ENCODE measurements around the gene GRAPL.
"Not testable (repeated sequence)": the region's sequence is repeated elsewhere in the genome, so short reads cannot be mapped to it uniquely, and the experiment has no call there.

The GRAPL gene

DNA sequence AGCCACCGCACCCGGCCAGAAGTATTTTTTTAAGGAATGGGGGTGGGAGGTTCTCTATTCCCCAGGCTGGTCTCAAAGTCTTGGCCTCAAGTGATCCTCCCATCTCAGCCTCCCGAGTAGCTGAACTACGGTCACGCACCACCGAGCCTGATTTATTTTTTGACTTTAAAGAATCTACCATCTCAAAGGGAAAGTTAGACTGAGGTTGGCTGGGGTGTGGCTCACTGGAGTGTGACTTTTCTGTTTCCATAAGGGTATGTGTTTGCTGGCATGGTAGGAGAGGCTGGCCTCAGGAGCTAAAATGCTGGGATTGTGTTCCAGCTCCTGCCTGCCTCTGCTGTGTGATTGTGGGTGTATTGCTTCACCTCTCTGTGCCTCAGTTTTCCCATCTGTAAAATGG lies 10.6 kb downstream of the GRAPL start:
- DNase-seq, result not testable (repeated sequence)

DNA sequence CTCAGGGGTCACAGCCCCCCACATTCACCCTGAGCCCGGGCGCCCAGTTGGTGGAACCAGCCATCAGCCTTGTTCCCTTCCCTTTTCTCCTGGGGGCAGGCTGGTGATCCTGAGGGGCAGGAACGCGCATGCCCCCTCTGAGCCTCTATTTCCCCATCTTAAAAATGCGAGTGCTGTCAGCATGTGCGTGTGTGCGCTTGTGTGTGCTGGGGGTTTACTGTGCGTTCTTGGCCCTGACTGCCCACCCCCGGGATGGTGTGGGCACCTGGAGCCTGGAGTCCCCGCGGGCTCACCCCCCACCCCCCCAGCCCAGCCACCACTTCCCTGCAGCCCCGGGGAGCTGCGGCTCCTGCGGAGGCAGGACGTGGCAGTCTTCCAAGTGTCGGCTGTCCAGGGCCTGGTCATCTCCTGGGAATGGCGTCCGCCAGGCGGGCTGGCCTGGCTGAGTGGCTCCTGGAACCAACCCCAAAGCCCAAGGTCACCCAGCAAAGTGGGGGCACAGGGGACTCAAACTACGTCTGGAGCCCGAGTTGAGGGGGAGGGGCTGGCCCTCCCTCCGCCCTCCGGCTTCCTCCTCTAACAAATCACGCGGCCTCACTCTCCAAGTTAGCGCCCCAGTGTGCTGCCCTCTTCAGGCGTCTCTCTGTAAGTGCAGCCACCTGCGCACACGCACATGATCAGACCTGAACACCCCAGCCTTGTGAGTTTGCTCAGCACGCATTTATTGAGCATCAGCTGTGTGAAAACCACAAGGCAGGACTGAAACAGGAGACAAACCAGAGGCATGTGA lies 14.2 kb downstream of the GRAPL start:
- DNase-seq, result not testable (repeated sequence)

DNA sequence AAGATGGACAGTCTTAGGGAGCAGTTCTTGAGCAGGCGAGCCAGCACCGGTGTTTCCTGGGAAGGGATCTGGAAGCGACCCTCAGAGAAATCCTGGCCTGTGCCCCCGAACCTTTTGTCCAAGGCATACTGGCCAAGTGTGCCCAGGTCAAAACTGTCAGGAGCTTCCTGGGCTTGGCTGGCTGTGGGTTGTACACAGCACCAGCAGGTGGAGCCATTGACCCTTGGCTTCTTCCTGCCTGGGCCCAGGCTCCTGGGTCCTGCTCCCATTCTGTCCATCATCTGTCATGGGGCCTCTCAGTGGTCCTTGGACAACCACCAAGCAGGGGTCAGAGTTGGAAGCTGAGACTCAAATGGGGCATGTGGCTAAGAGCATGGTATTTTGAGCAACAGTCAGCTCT lies 15.0 kb downstream of the GRAPL start:
- not testable (repeated sequence) for DNase-seq

DNA sequence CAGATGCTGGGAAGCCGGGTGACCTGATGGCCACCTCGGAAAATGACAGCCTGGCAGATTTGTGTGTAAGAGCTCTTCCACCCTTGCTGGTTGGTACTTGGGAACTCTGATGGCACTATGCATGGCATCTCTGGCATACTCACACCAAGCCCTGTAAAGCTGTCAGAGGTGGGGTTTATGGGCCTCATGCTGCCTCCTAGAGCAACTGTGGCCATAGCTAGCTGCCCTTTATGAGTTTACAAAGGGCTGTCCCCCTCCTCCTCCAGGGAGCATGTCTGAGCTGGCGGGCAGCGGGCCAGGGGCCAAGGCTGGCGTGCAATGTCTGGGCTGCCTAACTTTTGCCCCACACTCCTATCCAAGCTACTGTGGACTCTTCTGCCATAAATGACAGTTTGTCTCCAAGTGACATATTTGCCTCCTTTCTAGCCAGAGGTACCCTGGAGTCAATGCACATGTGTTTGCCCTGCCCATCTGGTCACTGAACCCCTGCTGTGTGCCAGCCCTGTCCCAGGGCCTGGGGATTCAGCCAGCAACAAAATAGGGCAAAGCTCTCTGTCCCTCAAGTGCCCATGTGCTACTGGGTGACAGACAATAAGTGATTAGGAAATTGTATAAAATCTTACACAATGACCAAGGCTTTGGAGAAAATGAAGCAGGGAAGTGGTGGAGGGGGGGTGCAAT lies 15.8 kb downstream of the GRAPL start:
- not testable (repeated sequence) for DNase-seq

DNA sequence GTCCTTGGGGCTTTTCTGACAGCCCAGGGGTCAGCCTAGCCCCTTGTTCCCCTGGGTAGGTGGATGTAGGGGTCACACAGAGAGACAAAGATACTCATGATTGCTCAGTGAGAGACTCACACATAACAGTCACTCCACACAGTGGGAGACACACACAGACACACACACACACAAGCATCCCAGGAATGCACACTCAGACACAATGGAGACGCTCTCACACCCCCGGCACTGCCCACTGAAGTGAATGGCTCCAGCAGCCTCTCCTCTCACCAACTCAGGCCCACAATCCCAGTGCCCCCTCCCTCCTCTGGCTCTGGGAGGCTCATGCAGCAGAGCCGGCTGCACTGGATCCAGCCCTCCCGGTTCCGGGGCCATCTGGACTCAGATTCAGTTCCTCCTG lies 17.0 kb downstream of the GRAPL start:
- DNase-seq, result not testable (repeated sequence)

DNA sequence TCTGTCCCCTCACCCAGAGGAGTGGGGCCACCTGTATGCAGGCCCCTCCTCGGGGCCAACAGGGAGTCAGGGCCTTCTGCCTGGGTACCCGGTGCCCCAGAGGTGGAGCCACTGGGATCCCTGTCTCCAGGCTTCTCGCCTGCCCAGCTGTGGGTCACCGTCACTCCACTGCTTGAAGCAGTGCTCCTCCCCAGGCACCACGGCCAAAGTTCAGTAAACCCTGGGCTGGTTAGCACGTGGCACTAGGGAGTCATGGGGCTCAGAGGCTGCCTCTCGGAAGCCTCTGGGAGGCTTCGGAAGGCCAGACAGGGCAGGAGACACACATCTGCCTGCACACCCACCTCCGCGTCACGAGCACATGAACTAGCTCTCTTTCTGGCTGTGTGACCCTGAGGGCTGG lies 18.1 kb downstream of the GRAPL start:
- not testable (repeated sequence) for DNase-seq

DNA sequence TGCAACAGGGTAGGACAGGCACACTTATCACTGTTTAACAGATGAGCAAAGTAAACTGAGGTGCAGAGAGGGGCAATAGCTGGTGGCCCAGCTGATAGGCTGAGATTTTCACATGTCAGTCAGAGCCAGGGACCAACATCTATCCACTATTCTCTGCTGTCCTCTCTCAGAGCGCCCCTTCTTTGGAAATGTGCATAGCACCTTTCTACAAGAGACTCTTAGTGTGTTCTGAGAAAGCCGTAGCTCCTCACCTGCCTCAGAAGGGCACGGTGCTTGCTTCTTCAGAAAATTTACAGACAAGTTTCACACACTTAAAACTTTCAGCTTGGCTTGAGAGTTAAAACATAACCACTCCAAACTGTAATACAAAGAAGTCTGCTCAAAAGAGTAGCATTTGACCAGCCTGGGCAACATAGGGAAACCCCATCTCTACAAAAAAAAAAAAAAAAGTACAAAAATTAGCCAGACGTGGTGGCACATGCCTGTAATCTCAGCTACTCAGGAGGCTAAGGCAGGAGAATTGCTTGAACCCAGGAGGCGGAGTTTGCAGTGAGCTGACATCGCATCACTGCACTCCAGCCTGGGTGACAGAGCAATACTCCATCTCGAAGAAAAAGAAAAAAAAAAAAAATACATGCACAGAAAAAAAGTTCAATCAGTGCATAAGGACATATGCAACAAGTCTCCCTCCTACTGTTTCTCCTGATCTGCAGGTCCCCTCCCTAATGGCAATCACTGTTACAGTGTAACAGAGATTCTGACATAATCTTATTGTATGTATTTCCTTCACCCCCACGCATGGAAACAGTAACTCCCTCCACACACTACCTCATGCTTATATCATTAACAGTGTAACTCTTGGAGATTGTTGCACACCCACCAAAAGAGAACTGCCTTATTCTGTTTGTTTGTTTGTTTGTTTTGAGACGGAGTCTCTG lies 23.6 kb downstream of the GRAPL start:
- not testable (repeated sequence) for DNase-seq

DNA sequence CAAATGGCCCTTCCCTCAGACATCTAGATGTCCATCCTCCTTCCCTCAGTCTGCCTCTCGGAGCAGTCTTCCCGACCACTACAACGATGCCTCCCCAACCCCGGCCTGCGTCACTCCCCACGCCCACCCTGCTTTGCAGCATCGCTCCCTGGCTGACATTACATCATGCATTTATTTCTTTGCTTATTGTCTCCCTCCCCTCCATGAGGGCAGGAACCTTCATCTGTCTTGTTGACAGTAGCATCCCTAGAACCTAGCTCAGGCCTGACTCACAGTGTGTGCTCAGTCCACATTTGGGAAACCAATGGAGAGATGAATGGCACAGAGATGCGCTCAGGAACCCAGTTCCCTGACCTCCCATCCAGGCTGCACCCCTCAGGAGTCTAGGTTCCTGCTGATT lies 30.2 kb downstream of the GRAPL start:
- DNase-seq, result not testable (repeated sequence)

DNA sequence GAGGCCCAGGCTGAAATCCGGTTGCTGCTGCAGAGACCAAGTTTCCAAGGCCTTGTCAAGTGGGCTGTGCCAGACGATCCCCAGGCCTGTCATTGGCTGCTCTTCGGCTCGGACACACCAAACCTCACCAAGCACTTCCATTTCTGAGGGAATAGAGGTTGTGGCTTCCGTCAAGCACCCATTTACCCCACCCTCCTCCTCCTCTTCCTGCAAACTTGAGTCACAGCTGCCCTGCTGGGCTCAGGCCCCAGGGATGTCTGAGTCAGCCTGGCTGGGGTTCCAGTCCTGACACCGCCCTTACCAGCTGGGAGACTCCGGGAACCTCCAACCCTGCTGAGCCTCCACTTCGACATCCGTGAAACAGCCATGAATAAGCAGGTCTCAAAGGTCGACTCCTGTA lies 31.1 kb downstream of the GRAPL start:
- not testable (repeated sequence) for DNase-seq

DNA sequence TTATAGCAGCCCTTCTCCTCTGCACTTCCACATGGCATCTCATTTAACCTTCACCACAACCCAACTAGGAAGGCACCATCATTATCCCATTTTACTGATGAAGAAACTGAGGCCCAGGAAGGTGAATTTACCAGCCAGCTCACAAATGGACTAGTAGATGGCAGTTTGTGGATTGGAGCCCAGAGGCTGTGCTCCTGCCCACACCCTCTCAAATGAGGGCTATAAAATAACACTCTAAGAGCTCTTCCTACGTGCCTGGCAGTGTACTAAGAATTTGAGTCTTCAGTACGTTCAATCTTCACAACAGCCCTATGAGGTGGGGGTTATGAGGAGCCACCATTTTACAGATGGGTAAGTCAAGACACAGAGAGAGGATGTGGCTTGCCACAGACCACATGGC lies 31.5 kb downstream of the GRAPL start:
- not testable (repeated sequence) for DNase-seq

DNA sequence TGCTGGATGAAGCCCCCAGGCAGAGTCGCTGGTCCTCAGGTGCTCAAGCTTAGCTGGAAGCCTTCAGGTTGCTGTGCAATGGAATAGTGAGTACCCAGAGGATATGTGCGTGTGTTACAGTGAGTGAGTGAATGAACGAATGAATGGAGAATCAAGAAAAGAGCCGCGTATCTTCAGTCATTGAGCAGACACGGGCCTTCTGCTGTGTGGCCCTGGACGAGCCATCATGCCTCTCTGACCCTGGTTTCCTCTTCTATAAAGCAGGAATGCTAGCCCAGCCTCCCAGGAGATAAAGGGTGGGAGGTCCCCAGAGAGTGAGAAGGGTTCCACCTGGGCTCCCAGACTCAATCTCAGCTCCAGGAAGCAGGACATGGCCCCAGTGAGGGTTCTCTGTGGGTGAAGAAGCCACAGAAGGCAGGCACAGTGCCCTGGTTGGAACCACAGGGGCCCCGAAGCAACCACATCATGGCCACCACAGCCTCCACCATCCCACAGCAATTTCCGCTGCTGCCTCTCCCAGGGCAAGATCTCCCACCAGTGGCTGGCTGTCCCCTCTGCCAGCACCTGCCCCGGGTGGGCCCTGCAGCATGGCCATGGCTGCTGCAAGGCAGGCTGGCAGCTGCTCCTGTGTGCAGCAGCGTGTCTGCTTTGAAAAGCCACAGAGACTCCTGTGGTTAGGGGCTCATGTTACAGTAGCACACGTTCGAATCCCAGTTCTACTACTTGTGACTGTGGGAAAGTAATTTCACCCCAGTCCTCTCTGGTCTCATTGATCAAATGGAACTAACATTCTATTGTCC lies 34.1 kb downstream of the GRAPL start:
- DNase-seq, result not testable (repeated sequence)

DNA sequence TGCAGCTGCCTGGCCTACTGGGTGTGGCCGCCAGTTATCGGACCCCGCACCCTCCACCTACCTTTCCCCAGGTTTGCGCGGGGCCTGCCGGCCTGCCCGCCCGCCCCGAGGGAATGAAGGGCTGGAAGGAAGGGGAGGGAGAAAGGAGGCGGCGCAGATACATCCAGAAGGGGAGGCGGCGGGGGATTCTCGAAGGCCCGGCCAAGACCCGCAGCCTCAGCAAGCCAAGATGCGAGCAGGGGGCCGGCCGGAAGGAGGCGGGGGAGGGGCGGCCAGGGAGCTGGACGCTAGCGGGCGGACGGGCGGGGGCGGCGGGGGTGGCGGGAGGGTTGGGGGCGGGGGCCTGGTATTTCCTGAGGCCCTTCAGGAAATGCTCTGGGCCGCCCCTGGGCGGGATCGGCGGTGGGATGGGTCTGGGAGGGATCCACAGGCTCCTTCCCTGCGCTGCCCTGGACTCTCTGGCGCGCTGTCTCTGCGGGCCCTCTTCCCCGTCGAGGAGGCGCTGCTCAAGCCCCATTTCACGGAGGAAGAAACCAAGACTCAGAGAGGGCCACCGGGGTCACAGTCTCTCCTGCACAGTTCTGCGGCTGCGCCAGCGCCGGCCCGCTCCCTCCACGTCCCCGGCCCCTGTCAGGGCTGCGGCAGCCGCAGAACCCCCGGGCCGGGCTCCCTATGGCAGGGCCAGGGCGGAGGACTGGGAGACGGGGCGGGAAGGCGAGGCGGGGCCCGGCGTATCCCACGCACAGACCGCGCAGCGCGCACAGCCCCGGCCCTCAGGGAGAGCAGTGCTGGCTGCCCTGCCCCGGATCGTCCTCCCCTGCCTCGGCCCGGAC lies 35.2 kb downstream of the GRAPL start:
- DNase-seq, result not testable (repeated sequence)

DNA sequence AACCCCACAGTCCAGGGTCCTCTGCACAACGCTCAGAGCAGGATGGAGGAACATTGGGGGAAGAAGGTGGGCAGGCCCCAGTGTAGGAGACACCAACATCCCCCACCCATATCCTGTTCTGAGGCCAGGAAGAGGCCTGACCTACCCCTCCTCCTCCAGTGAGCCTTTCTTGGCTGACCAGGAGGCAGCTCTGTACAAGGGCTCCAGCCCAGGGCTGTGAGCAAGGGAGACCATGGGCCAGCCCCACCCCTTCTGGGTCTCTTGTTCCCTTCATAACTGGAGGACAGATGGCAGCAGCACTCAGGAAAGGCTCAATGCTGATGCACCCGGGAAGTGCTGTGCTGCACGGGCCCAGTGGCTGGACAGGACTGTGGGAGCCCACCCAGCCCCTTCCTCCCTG lies 47.0 kb downstream of the GRAPL start:
- DNase-seq, result not testable (repeated sequence)

DNA sequence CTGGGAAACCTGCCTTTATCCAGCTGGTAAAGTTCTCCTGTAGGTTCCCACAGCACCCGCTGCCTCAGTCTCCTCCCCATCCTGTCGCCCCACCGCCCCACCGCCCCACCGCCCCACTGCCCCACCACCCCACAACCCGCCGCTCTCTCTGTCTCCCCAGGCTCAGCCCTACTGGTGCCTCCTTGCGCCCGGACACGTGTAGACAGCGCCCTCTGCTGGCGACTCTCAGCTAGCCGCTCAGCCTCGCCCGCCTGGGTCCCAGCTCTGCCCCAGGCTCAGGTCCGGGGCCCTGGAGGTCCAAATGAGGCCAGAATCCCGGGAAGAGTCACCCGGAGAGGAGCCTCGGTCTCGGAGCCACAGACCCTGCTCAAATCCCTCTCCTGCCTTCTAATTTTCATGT lies 48.0 kb downstream of the GRAPL start:
- not testable (repeated sequence) for DNase-seq

DNA sequence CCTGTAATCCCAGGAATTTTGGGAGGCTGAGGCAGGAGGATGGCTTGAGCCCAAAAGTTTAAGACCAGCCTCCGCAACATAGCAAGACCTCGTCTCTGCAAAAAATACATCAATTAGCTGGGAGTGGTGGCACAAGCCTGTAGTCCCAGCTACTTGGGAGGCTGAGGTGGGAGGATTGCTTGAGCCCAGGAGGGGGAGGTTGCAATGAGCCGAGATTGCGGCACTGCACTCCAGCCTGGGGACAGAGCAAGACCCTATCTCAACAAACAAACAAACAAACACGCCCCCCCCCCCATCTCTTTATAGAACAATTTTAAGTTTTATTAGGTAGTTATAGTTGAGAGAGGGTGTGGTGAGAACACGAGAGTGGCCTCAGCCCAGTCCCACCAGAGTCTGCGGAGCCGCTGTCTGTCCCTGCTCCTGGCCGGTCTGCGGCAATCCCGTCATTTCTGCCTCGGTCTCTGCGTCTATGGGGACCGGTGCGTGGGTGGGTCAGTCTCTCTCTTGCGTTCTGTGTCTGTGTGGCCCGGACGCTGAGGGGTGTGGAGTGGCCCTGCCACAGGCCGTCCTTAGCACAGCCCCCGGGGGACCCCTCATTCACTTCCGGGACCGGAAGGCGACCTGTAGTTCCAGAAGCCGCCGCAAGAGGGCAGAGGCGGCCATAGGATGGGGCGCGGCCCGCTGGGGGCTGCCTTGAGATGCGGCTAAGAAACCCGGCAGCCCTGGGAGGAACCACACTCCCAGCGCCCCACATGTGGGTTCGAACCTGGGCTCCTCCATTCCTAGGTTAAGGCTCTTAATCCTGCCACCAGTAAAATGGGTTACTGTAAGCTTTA lies 53.9 kb downstream of the GRAPL start:
- DNase-seq, result not testable (repeated sequence)

DNA sequence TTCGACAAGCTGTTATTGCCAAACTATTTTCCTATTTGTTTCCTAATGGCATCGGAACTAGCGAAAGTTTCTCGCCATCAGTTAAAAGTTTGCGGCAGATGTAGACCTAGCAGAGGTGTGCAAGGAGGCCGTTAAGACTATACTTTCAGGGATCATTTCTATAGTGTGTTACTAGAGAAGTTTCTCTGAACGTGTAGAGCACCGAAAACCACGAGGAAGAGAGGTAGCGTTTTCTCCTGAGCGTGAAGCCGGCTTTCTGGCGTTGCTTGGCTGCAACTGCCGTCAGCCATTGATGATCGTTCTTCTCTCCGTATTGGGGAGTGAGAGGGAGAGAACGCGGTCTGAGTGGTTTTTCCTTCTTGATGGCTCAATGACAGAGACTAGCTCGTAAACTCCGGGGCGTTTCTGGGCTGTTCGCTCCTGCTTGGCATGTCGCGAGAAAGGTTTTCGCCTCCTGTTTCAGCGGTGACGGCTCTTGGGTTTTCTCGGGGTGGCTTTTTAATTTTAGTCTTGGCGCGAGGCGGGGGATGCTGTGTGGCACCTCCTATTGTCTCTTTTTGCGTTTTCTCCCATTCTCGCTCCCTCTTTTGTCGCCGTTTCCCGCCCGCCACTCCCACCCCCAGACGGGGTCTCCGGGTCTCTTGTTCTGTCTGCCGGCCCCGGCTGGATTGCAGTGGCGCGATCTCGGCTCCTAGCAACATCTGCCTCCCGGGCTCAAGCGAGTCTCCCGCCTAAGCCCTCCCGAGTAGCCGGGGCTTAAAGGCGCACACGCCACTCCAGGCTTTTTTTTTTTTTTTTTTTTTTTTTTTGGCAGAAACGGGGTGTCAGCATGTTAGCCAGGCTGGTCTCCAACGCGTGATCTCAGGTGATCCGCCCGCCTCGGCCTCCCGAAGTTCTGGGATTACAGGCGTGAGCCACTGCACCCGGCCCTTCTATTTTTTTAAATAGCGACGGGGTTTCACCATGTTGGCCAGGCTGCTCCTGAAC lies 60.8 kb downstream of the GRAPL start:
- DNase-seq, result not testable (repeated sequence)

DNA sequence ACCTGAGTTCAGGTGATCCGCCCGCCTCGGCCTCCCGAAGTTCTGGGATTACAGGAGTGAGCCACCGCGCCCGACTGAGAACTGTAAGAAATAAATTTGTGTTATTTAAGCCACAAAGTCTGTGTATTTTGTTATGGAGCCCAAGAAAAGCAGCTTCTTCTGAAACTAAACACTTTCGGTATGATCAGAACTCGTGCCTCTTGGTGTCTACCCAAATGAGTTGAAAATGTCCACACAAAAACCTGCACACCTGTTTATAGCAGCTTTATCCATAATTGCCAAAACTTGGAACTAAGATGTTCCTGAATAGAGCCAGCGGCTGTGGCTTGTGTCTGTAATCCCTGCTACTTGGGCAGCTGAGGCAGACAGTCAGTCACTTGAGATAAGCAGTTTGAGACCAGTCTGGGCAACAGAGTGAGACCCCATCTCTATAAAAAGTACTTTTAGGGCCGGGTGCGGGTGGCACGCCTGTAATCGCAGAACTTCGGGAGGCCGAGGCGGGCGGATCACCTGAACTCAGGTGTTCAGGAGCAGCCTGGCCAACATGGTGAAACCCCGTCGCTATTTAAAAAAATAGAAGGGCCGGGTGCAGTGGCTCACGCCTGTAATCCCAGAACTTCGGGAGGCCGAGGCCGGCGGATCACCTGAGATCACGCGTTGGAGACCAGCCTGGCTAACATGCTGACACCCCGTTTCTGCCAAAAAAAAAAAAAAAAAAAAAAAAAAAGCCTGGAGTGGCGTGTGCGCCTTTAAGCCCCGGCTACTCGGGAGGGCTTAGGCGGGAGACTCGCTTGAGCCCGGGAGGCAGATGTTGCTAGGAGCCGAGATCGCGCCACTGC lies 61.7 kb downstream of the GRAPL start:
- DNase-seq, result not testable (repeated sequence)

DNA sequence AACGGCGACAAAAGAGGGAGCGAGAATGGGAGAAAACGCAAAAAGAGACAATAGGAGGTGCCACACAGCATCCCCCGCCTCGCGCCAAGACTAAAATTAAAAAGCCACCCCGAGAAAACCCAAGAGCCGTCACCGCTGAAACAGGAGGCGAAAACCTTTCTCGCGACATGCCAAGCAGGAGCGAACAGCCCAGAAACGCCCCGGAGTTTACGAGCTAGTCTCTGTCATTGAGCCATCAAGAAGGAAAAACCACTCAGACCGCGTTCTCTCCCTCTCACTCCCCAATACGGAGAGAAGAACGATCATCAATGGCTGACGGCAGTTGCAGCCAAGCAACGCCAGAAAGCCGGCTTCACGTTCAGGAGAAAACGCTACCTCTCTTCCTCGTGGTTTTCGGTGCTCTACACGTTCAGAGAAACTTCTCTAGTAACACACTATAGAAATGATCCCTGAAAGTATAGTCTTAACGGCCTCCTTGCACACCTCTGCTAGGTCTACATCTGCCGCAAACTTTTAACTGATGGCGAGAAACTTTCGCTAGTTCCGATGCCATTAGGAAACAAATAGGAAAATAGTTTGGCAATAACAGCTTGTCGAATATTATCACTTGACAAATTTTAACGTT lies 62.5 kb downstream of the GRAPL start:
- not testable (repeated sequence) for DNase-seq

All from 8988T (cell line).